Frontal cortex (tissue), 4 donors: ENCODE results near the gene HEBP2. TPM values are rescaled to one million over a fixed set of nuclear protein-coding genes. Genes with fewer than 3 reads are reported as not detected.
"Not testable (repeated sequence)": the region's sequence is repeated elsewhere in the genome, so short reads cannot be mapped to it uniquely, and the experiment has no call there.

ENCODE experiments used
- DNase-seq, 2 donors: peaks; one replicate each; pipeline ENCODE4 v3.0.0; 2012; ENCODE audit warnings: low spot score in 2 of 2
- FAIRE-seq: peaks from 2 replicates; lab custom pipeline; 2012; peaks lifted over from hg19 to GRCh38; lab: Jason Lieb, UNC
- total RNA-seq: library from RNA; depleted of rRNA; stranded (reverse); fragments of >200 nt; gene quantifications from one replicate; pipeline ENCODE4 v1.2.3, GENCODE V29; 2014
- donor health status: control.
- donor health status: control.
- donor health status: control.

The HEBP2 gene
- total RNA-seq, 1 donor from 2014 or later: 4.9 TPM

- FAIRE-seq (no peak), DNase-seq (no peak)
These were observed 17.1 kb downstream of the HEBP2 start for GRCh38 chr6:138421089-138421488.

GRCh38 chr6:138421608-138422007, 17.6 kb downstream of the HEBP2 start:
- FAIRE-seq (no peak), DNase-seq (no peak)

GRCh38 chr6:138422861-138423260, 18.8 kb downstream of the HEBP2 start:
- no peak for DNase-seq
- FAIRE-seq: no peak

- no peak for FAIRE-seq
- no peak for DNase-seq
These were observed 20.2 kb downstream of the HEBP2 start for GRCh38 chr6:138424004-138424904.

GRCh38 chr6:138425256-138425655, 21.2 kb downstream of the HEBP2 start:
- not testable (repeated sequence) for DNase-seq, FAIRE-seq

- DNase-seq: no peak
- no peak for FAIRE-seq
These were observed 22.6 kb downstream of the HEBP2 start for GRCh38 chr6:138426500-138427123.

- FAIRE-seq (no peak), DNase-seq (no peak)
These were observed 23.7 kb downstream of the HEBP2 start for GRCh38 chr6:138427701-138428100.

- peak in 1 of 2 donors; percentile 58 for DNase-seq
- FAIRE-seq: peak; percentile 87
These were observed 25.0 kb downstream of the HEBP2 start for GRCh38 chr6:138428944-138429598.

GRCh38 chr6:138429761-138430160, 25.7 kb downstream of the HEBP2 start:
- no peak for DNase-seq

GRCh38 chr6:138430361-138431145, 26.5 kb downstream of the HEBP2 start:
- no peak for FAIRE-seq

More at GRCh38 chr6:138429761-138430160, 25.7 kb downstream of the HEBP2 start:
- FAIRE-seq: no peak

GRCh38 chr6:138431256-138432062, 27.4 kb downstream of the HEBP2 start:
- FAIRE-seq: no peak
- no peak for DNase-seq

More at GRCh38 chr6:138430361-138431145, 26.5 kb downstream of the HEBP2 start:
- no peak for DNase-seq

GRCh38 chr6:138432063-138432356, 28.0 kb downstream of the HEBP2 start:
- FAIRE-seq (no peak), DNase-seq (no peak)

- FAIRE-seq (no peak), DNase-seq (no peak)
These were observed 30.1 kb downstream of the HEBP2 start for GRCh38 chr6:138434096-138434495.

- DNase-seq: no peak
- no peak for FAIRE-seq
These were observed 30.9 kb downstream of the HEBP2 start for GRCh38 chr6:138434925-138435324.

GRCh38 chr6:138439546-138439945, 35.5 kb downstream of the HEBP2 start:
- no peak for DNase-seq
- FAIRE-seq: no peak

- no peak for DNase-seq
- FAIRE-seq: no peak
These were observed 36.3 kb downstream of the HEBP2 start for GRCh38 chr6:138440296-138440695.

GRCh38 chr6:138440758-138441357, 36.8 kb downstream of the HEBP2 start:
- FAIRE-seq: no peak

GRCh38 chr6:138441965-138442364, 37.9 kb downstream of the HEBP2 start:
- DNase-seq (no peak), FAIRE-seq (no peak)

More at GRCh38 chr6:138440758-138441357, 36.8 kb downstream of the HEBP2 start:
- no peak for DNase-seq

- no peak for DNase-seq
- no peak for FAIRE-seq
These were observed 38.6 kb downstream of the HEBP2 start for GRCh38 chr6:138442663-138443062.
